GM23338 (cell line): ENCODE data around the gene NDC80. TPM values are rescaled to one million over a fixed set of nuclear protein-coding genes. Genes with fewer than 3 reads are reported as not detected.

Source experiments
- ATAC-seq: fragments of 200-7000 bp; cut with Tn5 transposase; 3 replicates; pipeline ENCODE4 v1.9.1; 2020
- DNase-seq: peaks from one replicate; pipeline ENCODE4 v3.0.0-alpha.2; 2015; ENCODE audit warnings: low spot score
- H2AFZ ChIP-seq: fragments of 200-600 bp; sonication (generic); 2 replicates; pipeline ENCODE4 v1.8.0; 2016; ENCODE audit warnings: antibody characterized with exemption, mild to moderate bottlenecking, moderate library complexity
- H3F3A ChIP-seq: fragments of 200-600 bp; sonication (generic); replicated peaks from 2 replicates; pipeline ENCODE4 v1.8.0; 2017; ENCODE audit warnings: antibody characterized with exemption, mixed run types, low read depth
- H3K27ac ChIP-seq: fragments of 200-600 bp; sonication (generic); 2 replicates; pipeline ENCODE4 v1.6.1; 2016; ENCODE audit warnings: low read depth
- H3K27me3 ChIP-seq: fragments of 200-600 bp; sonication (generic); 2 replicates; pipeline ENCODE4 v1.8.0; 2016; ENCODE audit warnings: mild to moderate bottlenecking, mixed run types, moderate library complexity; ENCODE audit not compliant: insufficient read depth
- H3K36me3 ChIP-seq: fragments of 200-600 bp; sonication (generic); 2 replicates; pipeline ENCODE4 v1.8.0; 2016; ENCODE audit warnings: mild to moderate bottlenecking; ENCODE audit not compliant: insufficient read depth
- H3K4me1 ChIP-seq: fragments of 200-600 bp; sonication (generic); 2 replicates; pipeline ENCODE4 v1.8.0; 2016; ENCODE audit warnings: mild to moderate bottlenecking, moderate library complexity; ENCODE audit not compliant: insufficient read depth
- H3K4me2 ChIP-seq: fragments of 200-600 bp; sonication (generic); 2 replicates; pipeline ENCODE4 v1.7.1; 2017; ENCODE audit warnings: mixed run types
- H3K4me3 ChIP-seq: fragments of 200-600 bp; sonication (generic); 2 replicates; pipeline ENCODE4 v1.6.1; 2016; ENCODE audit warnings: mixed run types
- H3K79me2 ChIP-seq: fragments of 200-600 bp; sonication (generic); replicated peaks from 2 replicates; pipeline ENCODE4 v1.8.0; 2017; ENCODE audit warnings: mild to moderate bottlenecking; ENCODE audit not compliant: insufficient read depth
- H3K9me2 ChIP-seq: fragments of 200-600 bp; sonication (generic); 2 replicates; pipeline ENCODE4 v1.8.0; 2017; ENCODE audit not compliant: insufficient read depth
- H4K20me1 ChIP-seq: fragments of 200-600 bp; sonication (generic); replicated peaks from 2 replicates; pipeline ENCODE4 v1.8.0; 2017; ENCODE audit warnings: mild to moderate bottlenecking; ENCODE audit not compliant: insufficient read depth
- H3K27ac Mint-ChIP-seq: 2 replicates; pipeline ENCODE4 v1.8.0; 2020; ENCODE audit warnings: inconsistent platforms, mild to moderate bottlenecking, moderate library complexity, mixed read lengths
- H3K27me3 Mint-ChIP-seq: 3 replicates; pipeline ENCODE4 v1.8.0; 2022; ENCODE audit warnings: low read depth, mild to moderate bottlenecking, moderate library complexity, mixed read lengths, inconsistent platforms; ENCODE audit not compliant: insufficient read depth, poor library complexity
- H3K36me3 Mint-ChIP-seq: 3 replicates; pipeline ENCODE4 v1.8.0; 2021; ENCODE audit warnings: low read depth, mild to moderate bottlenecking, inconsistent platforms, moderate library complexity, mixed read lengths
- H3K4me1 Mint-ChIP-seq: 3 replicates; pipeline ENCODE4 v1.8.0; 2020; ENCODE audit warnings: mild to moderate bottlenecking, inconsistent platforms, mixed read lengths
- H3K4me3 Mint-ChIP-seq: 3 replicates; pipeline ENCODE4 v1.8.0; 2021; ENCODE audit warnings: moderate library complexity, mild to moderate bottlenecking, inconsistent platforms, mixed read lengths
- H3K9me3 Mint-ChIP-seq: 3 replicates; pipeline ENCODE4 v1.8.0; 2020; ENCODE audit warnings: moderate library complexity, mild to moderate bottlenecking, inconsistent platforms, mixed read lengths
- CREB1 ChIP-seq: fragments of 250-450 bp; sonication (Bioruptor Pico); IDR thresholded peaks from 2 replicates; pipeline ENCODE4 v1.5.0; 2020; ENCODE audit warnings: low read depth, mild to moderate bottlenecking, moderate library complexity
- CTCF ChIP-seq, 2 experiments: fragments of 200-600 bp in 1 of 2; sonication (generic) in 1 of 2; conservative IDR thresholded peaks; 2 replicates each; pipeline versions ENCODE4 v1.5.1 to v1.6.1; 2016 to 2017; ENCODE audit warnings: antibody characterized with exemption in 2 of 2, low read depth in 2 of 2, mild to moderate bottlenecking in 2 of 2, moderate library complexity in 1 of 2
- ETS1 ChIP-seq: IDR thresholded peaks from 2 replicates; pipeline ENCODE4 v1.6.1; 2016; ENCODE audit warnings: antibody characterized with exemption
- EZH2 ChIP-seq: fragments of 200-600 bp; sonication (generic); IDR thresholded peaks from one replicate; pipeline ENCODE4 v1.8.0; 2017; ENCODE audit warnings: antibody characterized with exemption, mild to moderate bottlenecking, low read depth; ENCODE audit not compliant: unreplicated experiment
- EZH2phosphoT487 ChIP-seq: fragments of 200-600 bp; sonication (generic); IDR thresholded peaks from one replicate; pipeline ENCODE4 v1.8.1; 2018; ENCODE audit warnings: antibody characterized with exemption; ENCODE audit not compliant: unreplicated experiment
- JUNB ChIP-seq: IDR thresholded peaks from one replicate; pipeline ENCODE4 v1.6.1; 2016; ENCODE audit warnings: antibody characterized with exemption; ENCODE audit not compliant: unreplicated experiment
- NANOG ChIP-seq: IDR thresholded peaks from 2 replicates; pipeline ENCODE4 v1.6.1; 2016; ENCODE audit warnings: antibody characterized with exemption, borderline replicate concordance
- POLR2AphosphoS5 ChIP-seq: IDR thresholded peaks from 2 replicates; pipeline ENCODE4 v1.6.1; 2016; ENCODE audit warnings: antibody characterized with exemption, low read depth
- REST ChIP-seq: IDR thresholded peaks from one replicate; pipeline ENCODE4 v1.6.1; 2018; ENCODE audit warnings: antibody characterized with exemption; ENCODE audit not compliant: unreplicated experiment
- STAT1 ChIP-seq: IDR thresholded peaks from one replicate; pipeline ENCODE4 v1.6.1; 2016; ENCODE audit warnings: antibody characterized with exemption; ENCODE audit not compliant: unreplicated experiment
- ZNF114 ChIP-seq: fragments of 250-450 bp; sonication (Bioruptor Pico); IDR thresholded peaks from 2 replicates; pipeline ENCODE4 v1.5.0; 2020; ENCODE audit warnings: mild to moderate bottlenecking, moderate library complexity
- ZNF331 ChIP-seq: fragments of 250-450 bp; sonication (Bioruptor Pico); IDR thresholded peaks from 2 replicates; pipeline ENCODE4 v1.5.0; 2020; ENCODE audit warnings: low read depth, mild to moderate bottlenecking, moderate library complexity
- ZNF462 ChIP-seq: fragments of 250-450 bp; sonication (Bioruptor Pico); IDR thresholded peaks from 2 replicates; pipeline ENCODE4 v1.5.0; 2020; ENCODE audit warnings: mild to moderate bottlenecking, moderate library complexity
- polyA plus RNA-seq: library from polyadenylated mRNA; unstranded; fragments of >200 nt; fragmentation: Nextera tagmentation; extraction: Ambion mirVana; gene quantifications from 2 replicates; pipeline ENCODE4 v1.2.1, GENCODE V29; 2016
- total RNA-seq: library from RNA; depleted of rRNA; stranded (reverse); fragments of >200 nt; shearing (Covaris generic); gene quantifications from 2 replicates; pipeline ENCODE4 v1.2.3, GENCODE V29; 2014

The NDC80 gene
- total and polyA plus RNA-seq, 2 experiments from 2014 or later = 36.6 to 58.4 TPM

GRCh38 chr18:2557536-2557935 lies 13.8 kb upstream of the NDC80 start:
- Mint-ChIP-seq H3K4me3 (no peak overlapping the region), H3K27ac (no peak overlapping the region), H3K9me3 (no peaks in the 10 kb centered on the region), H3K4me1 (peaks cover 10% of the 10 kb centered on the region), H3K36me3 (peaks cover 7% of the 10 kb centered on the region; the same call in 2 of the 3 replicates), H3K27me3 (no peaks in the 10 kb centered on the region)
- Histone ChIP-seq H3K4me3 (no peak overlapping the region), H3F3A (no peaks in the 10 kb centered on the region), H3K9me2 (no peaks in the 10 kb centered on the region), H3K4me2 (no peak overlapping the region), H3K27me3 (no peaks in the 10 kb centered on the region), H3K4me1 (no peaks in the 10 kb centered on the region), H4K20me1 (no peaks in the 10 kb centered on the region), H3K36me3 (peaks cover 4% of the 10 kb centered on the region; the same call in 1 of the 2 replicates), H2AFZ (no peak overlapping the region), H3K27ac (no peak overlapping the region; the same call in 1 of the 2 replicates), H3K79me2 (no peaks in the 10 kb centered on the region)
- TF ChIP-seq ZNF462 (CRISPR knock-in tag) = no peak
- TF ChIP-seq CTCF (conservative IDR thresholded peaks at IDR 0.05; ENCODE audit: low read depth in 2 of 2) = no peak
- no peak for TF ChIP-seq JUNB
- no peak for TF ChIP-seq REST
- no peak for TF ChIP-seq EZH2
- TF ChIP-seq ZNF331 (CRISPR knock-in tag) = no peak
- TF ChIP-seq ETS1 = no peak
- TF ChIP-seq POLR2AphosphoS5 = no peak
- TF ChIP-seq ZNF114 (CRISPR knock-in tag) = no peak
- no peak for TF ChIP-seq CREB1 (CRISPR knock-in tag)
- TF ChIP-seq NANOG = no peak
- TF ChIP-seq STAT1 = no peak
- no peak for TF ChIP-seq EZH2phosphoT487
- DNase-seq (no peak), ATAC-seq (no peak)
